Raji (cell line): ENCODE data around the gene RPL5.

ENCODE experiments used
- POLR2A ChIP-seq: IDR thresholded peaks from 2 replicates; pipeline ENCODE4 v1.6.1; 2011; ENCODE audit warnings: low read depth, low read length, control low read depth; ENCODE audit not compliant: insufficient read depth

Gene RPL5

GRCh38 chr1:92840600-92840999, 8.8 kb downstream of the RPL5 start:
- TF ChIP-seq POLR2A: no peak

- TF ChIP-seq POLR2A: no peak
Observed at GRCh38 chr1:92842082-92843045, 10.5 kb downstream of the RPL5 start.

GRCh38 chr1:92843046-92843423, 11.2 kb downstream of the RPL5 start:
- no peak for TF ChIP-seq POLR2A

- TF ChIP-seq POLR2A: no peak
Observed at GRCh38 chr1:92843429-92844352, 11.9 kb downstream of the RPL5 start.

- TF ChIP-seq POLR2A: no peak
Observed at GRCh38 chr1:92844439-92844838, 12.6 kb downstream of the RPL5 start.

GRCh38 chr1:92845908-92846307, 14.1 kb downstream of the RPL5 start:
- no peak for TF ChIP-seq POLR2A

- TF ChIP-seq POLR2A: no peak
Observed at GRCh38 chr1:92848201-92848600, 16.4 kb downstream of the RPL5 start.

- no peak for TF ChIP-seq POLR2A
Observed at GRCh38 chr1:92850019-92850418, 18.2 kb downstream of the RPL5 start.

- TF ChIP-seq POLR2A: no peak
Observed at GRCh38 chr1:92851729-92852128, 19.9 kb downstream of the RPL5 start.

GRCh38 chr1:92853299-92853698, 21.5 kb downstream of the RPL5 start:
- TF ChIP-seq POLR2A: no peak

GRCh38 chr1:92854101-92854785, 22.4 kb downstream of the RPL5 start:
- no peak for TF ChIP-seq POLR2A

GRCh38 chr1:92855236-92855635, 23.4 kb downstream of the RPL5 start:
- no peak for TF ChIP-seq POLR2A

GRCh38 chr1:92857817-92858216, 26.0 kb downstream of the RPL5 start:
- no peak for TF ChIP-seq POLR2A

- TF ChIP-seq POLR2A: no peak
Observed at GRCh38 chr1:92858564-92859399, 26.9 kb downstream of the RPL5 start.
